GM12878 (cell line): ENCODE measurements around the gene RASA1. TPM values are rescaled to one million over a fixed set of nuclear protein-coding genes. Genes with fewer than 3 reads are reported as not detected.

ENCODE experiments used
- FOXK2 ChIP-seq: fragments of 450-650 bp; IDR thresholded peaks from 2 replicates; pipeline ENCODE4 v1.6.1; 2017; ENCODE audit warnings: mild to moderate bottlenecking, moderate library complexity
- HDAC6 ChIP-seq: fragments of 200-600 bp; sonication (generic); IDR thresholded peaks from one replicate; pipeline ENCODE4 v1.8.0; 2017; ENCODE audit warnings: antibody characterized with exemption; ENCODE audit not compliant: unreplicated experiment
- NFXL1 ChIP-seq: fragments of 450-650 bp; IDR thresholded peaks from 2 replicates; pipeline ENCODE4 v1.6.1; 2017; ENCODE audit warnings: antibody characterized with exemption, mild to moderate bottlenecking, borderline replicate concordance
- NR2C2 ChIP-seq: IDR thresholded peaks from 2 replicates; pipeline ENCODE4 v1.6.1; 2011; ENCODE audit warnings: borderline replicate concordance, low read depth; ENCODE audit not compliant: control insufficient read depth, insufficient read length
- POLR2AphosphoS2 ChIP-seq: IDR thresholded peaks from 2 replicates; pipeline ENCODE4 v1.6.1; 2011; ENCODE audit warnings: low read depth, mild to moderate bottlenecking, low read length, improper control_type of control experiment, moderate library complexity
- SPI1 ChIP-seq: IDR thresholded peaks from 2 replicates; pipeline ENCODE4 v1.6.1; 2011; ENCODE audit warnings: low read depth, mild to moderate bottlenecking, low read length, moderate library complexity, borderline replicate concordance; ENCODE audit not compliant: insufficient read depth
- SUPT20H ChIP-seq: IDR thresholded peaks from 2 replicates; pipeline ENCODE4 v1.6.1; 2011; ENCODE audit warnings: low read depth, mild to moderate bottlenecking, low read length, moderate library complexity, borderline replicate concordance; ENCODE audit not compliant: control insufficient read depth
- TBL1XR1 ChIP-seq: IDR thresholded peaks from 2 replicates; pipeline ENCODE4 v1.6.1; 2012; ENCODE audit warnings: low read depth, low read length, improper control_type of control experiment
- YY1 ChIP-seq: IDR thresholded peaks from 2 replicates; pipeline ENCODE4 v1.6.1; 2011; ENCODE audit warnings: low read depth, mild to moderate bottlenecking, low read length
- polyA plus RNA-seq, 11 experiments: library from polyadenylated mRNA; depleted of rRNA in 4 of 11; unstranded in 6 of 11; stranded (reverse) in 5 of 11; fragments of >200 nt; fragmentation: Nextera tagmentation in 4 of 11; fragmentation: Illumina TruSeq in 1 of 11; extraction: Ambion mirVana in 4 of 11; extraction: Trizol in 1 of 11; gene quantifications; 1 replicate in 1 of 11; 2 replicates in 10 of 11; pipeline versions ENCODE4 v1.2.1 to v1.2.3, GENCODE V29; 2011 to 2016; ENCODE audit warnings: inconsistent platforms in 2 of 11, missing spikeins in 2 of 11, low read depth in 1 of 11
- total RNA-seq, 4 experiments: library from RNA; depleted of rRNA in 3 of 4; stranded (reverse); fragments of >200 nt in 3 of 4; fragmentation: Illumina TruSeq in 1 of 4; extraction: Trizol in 1 of 4; gene quantifications; 2 replicates each; pipeline versions ENCODE4 v1.2.1 to v1.2.3, GENCODE V29; 2013 to 2021
- TF ChIP-seq, protein P1 (sequence below): IDR thresholded peaks from 2 replicates; pipeline ENCODE4 v1.6.1; 2012; ENCODE audit warnings: mild to moderate bottlenecking, low read depth, low read length
- TF ChIP-seq, protein P2 (sequence below): fragments of 450-650 bp; conservative IDR thresholded peaks from 2 replicates; pipeline ENCODE4 v1.6.1; 2017; ENCODE audit warnings: mild to moderate bottlenecking, moderate library complexity
- TF ChIP-seq, protein P3 (sequence below), 3 experiments: IDR thresholded peaks in 2 of 3; conservative IDR thresholded peaks in 1 of 3; 2 replicates each; pipeline ENCODE4 v1.5.1; 2011; ENCODE audit warnings: low read depth in 3 of 3, low read length in 3 of 3, mild to moderate bottlenecking in 3 of 3, control low read depth in 2 of 3, moderate library complexity in 2 of 3, inconsistent platforms in 1 of 3, mixed read lengths in 1 of 3; ENCODE audit not compliant: control insufficient read depth in 2 of 3, insufficient read depth in 1 of 3; ENCODE audit errors: extremely low read depth in 1 of 3
- TF ChIP-seq, protein P4 (sequence below): fragments of 450-650 bp; IDR thresholded peaks from 2 replicates; pipeline ENCODE4 v1.6.1; 2017; ENCODE audit warnings: mild to moderate bottlenecking, moderate library complexity
- TF ChIP-seq, protein P5 (sequence below): fragments of 450-650 bp; IDR thresholded peaks from 2 replicates; pipeline ENCODE4 v1.6.1; 2017; ENCODE audit warnings: low read depth, mild to moderate bottlenecking, moderate library complexity

The RASA1 gene
- total and polyA plus RNA-seq, 10 of the 15 experiments (the other 5 are each of a cell fraction or from before 2014, with no cell fraction given), result 7.8 to 72.3 (median 21.8) TPM

DNA sequence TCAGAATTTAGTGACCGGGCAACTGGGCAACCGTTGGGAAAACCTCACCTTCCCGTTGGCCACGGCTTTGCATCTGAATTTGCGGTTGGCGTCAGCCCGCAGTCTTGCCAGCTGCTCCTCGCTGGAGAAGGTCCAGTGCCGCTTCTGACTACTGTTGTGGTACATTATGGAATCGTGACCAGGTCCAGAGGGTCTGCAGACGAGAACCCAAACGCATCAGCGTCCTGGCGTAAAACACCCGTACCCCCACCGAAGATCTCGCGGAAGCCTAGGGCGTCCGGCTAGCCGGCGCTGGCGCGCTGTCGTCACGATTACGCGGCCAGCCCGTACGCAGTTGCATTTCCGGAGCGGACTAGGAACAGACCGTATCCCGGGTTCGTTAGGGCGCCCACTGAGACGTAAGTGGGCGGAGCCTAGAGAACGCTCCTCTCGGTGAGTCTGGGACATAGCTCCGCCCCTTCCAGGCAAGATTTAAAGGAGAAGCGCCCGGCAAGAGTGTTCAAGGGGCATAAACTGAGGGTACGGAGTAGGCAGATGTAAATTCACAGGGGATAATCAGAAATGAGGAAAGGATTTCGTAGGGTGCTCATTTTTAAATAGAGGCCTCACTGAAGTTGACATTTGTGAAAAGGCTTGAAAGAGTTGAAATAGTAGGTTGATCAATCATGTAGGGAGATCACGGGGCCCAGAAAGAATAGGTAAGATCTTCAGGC lies 145.1 kb downstream of the RASA1 start, which contains the start of gene CCNH (continued):
- TF ChIP-seq, protein P1, sequence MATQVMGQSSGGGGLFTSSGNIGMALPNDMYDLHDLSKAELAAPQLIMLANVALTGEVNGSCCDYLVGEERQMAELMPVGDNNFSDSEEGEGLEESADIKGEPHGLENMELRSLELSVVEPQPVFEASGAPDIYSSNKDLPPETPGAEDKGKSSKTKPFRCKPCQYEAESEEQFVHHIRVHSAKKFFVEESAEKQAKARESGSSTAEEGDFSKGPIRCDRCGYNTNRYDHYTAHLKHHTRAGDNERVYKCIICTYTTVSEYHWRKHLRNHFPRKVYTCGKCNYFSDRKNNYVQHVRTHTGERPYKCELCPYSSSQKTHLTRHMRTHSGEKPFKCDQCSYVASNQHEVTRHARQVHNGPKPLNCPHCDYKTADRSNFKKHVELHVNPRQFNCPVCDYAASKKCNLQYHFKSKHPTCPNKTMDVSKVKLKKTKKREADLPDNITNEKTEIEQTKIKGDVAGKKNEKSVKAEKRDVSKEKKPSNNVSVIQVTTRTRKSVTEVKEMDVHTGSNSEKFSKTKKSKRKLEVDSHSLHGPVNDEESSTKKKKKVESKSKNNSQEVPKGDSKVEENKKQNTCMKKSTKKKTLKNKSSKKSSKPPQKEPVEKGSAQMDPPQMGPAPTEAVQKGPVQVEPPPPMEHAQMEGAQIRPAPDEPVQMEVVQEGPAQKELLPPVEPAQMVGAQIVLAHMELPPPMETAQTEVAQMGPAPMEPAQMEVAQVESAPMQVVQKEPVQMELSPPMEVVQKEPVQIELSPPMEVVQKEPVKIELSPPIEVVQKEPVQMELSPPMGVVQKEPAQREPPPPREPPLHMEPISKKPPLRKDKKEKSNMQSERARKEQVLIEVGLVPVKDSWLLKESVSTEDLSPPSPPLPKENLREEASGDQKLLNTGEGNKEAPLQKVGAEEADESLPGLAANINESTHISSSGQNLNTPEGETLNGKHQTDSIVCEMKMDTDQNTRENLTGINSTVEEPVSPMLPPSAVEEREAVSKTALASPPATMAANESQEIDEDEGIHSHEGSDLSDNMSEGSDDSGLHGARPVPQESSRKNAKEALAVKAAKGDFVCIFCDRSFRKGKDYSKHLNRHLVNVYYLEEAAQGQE, result no peak
- no peak for TF ChIP-seq SPI1
- TF ChIP-seq YY1, result 0 out of 2 replicates have a peak, but pooled peaks have one; percentile 8
- no peak for TF ChIP-seq HDAC6
- TF ChIP-seq, protein P2, sequence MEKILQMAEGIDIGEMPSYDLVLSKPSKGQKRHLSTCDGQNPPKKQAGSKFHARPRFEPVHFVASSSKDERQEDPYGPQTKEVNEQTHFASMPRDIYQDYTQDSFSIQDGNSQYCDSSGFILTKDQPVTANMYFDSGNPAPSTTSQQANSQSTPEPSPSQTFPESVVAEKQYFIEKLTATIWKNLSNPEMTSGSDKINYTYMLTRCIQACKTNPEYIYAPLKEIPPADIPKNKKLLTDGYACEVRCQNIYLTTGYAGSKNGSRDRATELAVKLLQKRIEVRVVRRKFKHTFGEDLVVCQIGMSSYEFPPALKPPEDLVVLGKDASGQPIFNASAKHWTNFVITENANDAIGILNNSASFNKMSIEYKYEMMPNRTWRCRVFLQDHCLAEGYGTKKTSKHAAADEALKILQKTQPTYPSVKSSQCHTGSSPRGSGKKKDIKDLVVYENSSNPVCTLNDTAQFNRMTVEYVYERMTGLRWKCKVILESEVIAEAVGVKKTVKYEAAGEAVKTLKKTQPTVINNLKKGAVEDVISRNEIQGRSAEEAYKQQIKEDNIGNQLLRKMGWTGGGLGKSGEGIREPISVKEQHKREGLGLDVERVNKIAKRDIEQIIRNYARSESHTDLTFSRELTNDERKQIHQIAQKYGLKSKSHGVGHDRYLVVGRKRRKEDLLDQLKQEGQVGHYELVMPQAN, result peak; percentile 78
- TF ChIP-seq SUPT20H, result no peak
- TF ChIP-seq, protein P3, sequence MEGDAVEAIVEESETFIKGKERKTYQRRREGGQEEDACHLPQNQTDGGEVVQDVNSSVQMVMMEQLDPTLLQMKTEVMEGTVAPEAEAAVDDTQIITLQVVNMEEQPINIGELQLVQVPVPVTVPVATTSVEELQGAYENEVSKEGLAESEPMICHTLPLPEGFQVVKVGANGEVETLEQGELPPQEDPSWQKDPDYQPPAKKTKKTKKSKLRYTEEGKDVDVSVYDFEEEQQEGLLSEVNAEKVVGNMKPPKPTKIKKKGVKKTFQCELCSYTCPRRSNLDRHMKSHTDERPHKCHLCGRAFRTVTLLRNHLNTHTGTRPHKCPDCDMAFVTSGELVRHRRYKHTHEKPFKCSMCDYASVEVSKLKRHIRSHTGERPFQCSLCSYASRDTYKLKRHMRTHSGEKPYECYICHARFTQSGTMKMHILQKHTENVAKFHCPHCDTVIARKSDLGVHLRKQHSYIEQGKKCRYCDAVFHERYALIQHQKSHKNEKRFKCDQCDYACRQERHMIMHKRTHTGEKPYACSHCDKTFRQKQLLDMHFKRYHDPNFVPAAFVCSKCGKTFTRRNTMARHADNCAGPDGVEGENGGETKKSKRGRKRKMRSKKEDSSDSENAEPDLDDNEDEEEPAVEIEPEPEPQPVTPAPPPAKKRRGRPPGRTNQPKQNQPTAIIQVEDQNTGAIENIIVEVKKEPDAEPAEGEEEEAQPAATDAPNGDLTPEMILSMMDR (IDR thresholded peaks at IDR 0.05 in 2 of 3, conservative IDR thresholded peaks at IDR 0.05 in 1 of 3; ENCODE audit: control insufficient read depth in 2 of 3, extremely low read depth in 1 of 3, insufficient read depth in 1 of 3, low read depth in 3 of 3, low read length in 3 of 3), result no peak
- TF ChIP-seq NFXL1, result no peak
- TF ChIP-seq, protein P4, sequence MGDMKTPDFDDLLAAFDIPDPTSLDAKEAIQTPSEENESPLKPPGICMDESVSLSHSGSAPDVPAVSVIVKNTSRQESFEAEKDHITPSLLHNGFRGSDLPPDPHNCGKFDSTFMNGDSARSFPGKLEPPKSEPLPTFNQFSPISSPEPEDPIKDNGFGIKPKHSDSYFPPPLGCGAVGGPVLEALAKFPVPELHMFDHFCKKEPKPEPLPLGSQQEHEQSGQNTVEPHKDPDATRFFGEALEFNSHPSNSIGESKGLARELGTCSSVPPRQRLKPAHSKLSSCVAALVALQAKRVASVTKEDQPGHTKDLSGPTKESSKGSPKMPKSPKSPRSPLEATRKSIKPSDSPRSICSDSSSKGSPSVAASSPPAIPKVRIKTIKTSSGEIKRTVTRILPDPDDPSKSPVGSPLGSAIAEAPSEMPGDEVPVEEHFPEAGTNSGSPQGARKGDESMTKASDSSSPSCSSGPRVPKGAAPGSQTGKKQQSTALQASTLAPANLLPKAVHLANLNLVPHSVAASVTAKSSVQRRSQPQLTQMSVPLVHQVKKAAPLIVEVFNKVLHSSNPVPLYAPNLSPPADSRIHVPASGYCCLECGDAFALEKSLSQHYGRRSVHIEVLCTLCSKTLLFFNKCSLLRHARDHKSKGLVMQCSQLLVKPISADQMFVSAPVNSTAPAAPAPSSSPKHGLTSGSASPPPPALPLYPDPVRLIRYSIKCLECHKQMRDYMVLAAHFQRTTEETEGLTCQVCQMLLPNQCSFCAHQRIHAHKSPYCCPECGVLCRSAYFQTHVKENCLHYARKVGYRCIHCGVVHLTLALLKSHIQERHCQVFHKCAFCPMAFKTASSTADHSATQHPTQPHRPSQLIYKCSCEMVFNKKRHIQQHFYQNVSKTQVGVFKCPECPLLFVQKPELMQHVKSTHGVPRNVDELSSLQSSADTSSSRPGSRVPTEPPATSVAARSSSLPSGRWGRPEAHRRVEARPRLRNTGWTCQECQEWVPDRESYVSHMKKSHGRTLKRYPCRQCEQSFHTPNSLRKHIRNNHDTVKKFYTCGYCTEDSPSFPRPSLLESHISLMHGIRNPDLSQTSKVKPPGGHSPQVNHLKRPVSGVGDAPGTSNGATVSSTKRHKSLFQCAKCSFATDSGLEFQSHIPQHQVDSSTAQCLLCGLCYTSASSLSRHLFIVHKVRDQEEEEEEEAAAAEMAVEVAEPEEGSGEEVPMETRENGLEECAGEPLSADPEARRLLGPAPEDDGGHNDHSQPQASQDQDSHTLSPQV, result no peak
- TF ChIP-seq NR2C2, result no peak
- TF ChIP-seq, protein P5, sequence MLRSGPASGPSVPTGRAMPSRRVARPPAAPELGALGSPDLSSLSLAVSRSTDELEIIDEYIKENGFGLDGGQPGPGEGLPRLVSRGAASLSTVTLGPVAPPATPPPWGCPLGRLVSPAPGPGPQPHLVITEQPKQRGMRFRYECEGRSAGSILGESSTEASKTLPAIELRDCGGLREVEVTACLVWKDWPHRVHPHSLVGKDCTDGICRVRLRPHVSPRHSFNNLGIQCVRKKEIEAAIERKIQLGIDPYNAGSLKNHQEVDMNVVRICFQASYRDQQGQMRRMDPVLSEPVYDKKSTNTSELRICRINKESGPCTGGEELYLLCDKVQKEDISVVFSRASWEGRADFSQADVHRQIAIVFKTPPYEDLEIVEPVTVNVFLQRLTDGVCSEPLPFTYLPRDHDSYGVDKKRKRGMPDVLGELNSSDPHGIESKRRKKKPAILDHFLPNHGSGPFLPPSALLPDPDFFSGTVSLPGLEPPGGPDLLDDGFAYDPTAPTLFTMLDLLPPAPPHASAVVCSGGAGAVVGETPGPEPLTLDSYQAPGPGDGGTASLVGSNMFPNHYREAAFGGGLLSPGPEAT, result peak; percentile 81
- no peak for TF ChIP-seq TBL1XR1
- no peak for TF ChIP-seq FOXK2
- peak; percentile 91 for TF ChIP-seq POLR2AphosphoS2
